T47D (cell line): ENCODE data around the gene GPRC5A.

Experiments used
- DNase-seq, 2 experiments: peaks; one replicate each; pipeline versions ENCODE4 v3.0.0 to v3.0.0-alpha.2; 2011 to 2012; ENCODE audit warnings: low read depth in 1 of 2, low spot score in 1 of 2
- JUND ChIP-seq: IDR thresholded peaks from 2 replicates; pipeline ENCODE4 v1.6.1; 2012; ENCODE audit warnings: low read depth
- in situ Hi-C: cut with HindIII; loops from 2 replicates; pipeline ENCODE4 v1.10.0; 2016; ENCODE audit warnings: low sequenced_read_pairs, low pct_unique_long_range_greater_than_20kb

GPRC5A gene

GRCh38 chr12:12925388-12925787, 34.0 kb downstream of the GPRC5A start:
- no peak for DNase-seq
- in situ Hi-C loops, result no loop called here
- TF ChIP-seq JUND, result no peak

DNA sequence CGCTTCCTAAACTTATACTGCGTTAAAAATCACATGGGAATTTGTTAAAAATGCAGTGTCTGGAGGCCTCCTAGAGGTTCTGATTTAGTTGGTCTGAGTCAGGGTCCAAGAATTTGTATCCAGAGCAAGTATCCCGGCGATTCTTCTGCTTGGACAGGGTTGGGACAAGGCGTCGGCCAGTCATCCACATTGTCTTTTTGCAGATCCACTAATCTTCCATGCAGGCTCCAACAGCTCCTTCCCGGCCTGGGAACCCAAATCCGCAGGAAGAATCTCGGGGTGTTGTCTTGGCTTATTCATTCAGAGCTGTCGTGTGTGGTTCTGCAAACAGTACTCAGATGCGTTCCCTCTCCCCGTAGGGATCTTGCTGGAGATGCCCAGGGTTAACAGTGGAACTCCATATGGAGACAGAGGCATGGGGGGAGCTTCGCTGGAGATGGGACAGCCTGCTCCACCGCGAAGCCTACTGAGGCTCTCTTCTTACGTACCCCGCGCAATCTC, 35.3 kb downstream of the GPRC5A start:
- DNase-seq, result no peak
- no peak for TF ChIP-seq JUND
- in situ Hi-C loops, result no loop called here

GRCh38 chr12:12927211-12928079, 36.1 kb downstream of the GPRC5A start:
- DNase-seq, result no peak
- in situ Hi-C loops, result no loop called here
- no peak for TF ChIP-seq JUND

GRCh38 chr12:12929696-12930095, 38.3 kb downstream of the GPRC5A start:
- DNase-seq, result no peak
- TF ChIP-seq JUND, result no peak
- in situ Hi-C loops, result no loop called here

- DNase-seq, result no peak
- TF ChIP-seq JUND, result no peak
- in situ Hi-C loops, result no loop called here
These were observed 39.4 kb downstream of the GPRC5A start for GRCh38 chr12:12930633-12931219.

GRCh38 chr12:12933742-12934141, 42.4 kb downstream of the GPRC5A start:
- TF ChIP-seq JUND, result no peak
- in situ Hi-C loops, result no loop called here
- DNase-seq, result no peak

DNA sequence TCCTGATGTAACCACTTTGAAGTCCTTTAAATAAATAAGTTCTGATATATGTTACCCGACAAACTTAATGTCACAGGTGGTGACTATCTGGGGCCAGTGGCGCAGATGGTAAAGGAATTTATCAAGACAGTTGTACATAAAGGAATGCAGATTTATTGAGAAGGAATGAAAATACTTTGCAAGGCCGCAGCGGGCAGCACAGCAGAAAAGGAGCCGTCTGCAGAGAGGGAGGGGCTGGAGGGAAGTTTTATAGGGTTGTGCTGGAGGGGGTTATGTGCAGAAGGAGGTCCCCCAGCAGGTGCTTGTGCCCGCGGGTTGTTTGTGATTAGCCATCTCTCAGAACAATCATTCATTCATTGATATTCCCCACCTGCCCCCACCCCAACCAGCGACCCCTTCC, 43.2 kb downstream of the GPRC5A start:
- TF ChIP-seq JUND, result no peak
- DNase-seq, result no peak
- in situ Hi-C loops, result no loop called here

DNA sequence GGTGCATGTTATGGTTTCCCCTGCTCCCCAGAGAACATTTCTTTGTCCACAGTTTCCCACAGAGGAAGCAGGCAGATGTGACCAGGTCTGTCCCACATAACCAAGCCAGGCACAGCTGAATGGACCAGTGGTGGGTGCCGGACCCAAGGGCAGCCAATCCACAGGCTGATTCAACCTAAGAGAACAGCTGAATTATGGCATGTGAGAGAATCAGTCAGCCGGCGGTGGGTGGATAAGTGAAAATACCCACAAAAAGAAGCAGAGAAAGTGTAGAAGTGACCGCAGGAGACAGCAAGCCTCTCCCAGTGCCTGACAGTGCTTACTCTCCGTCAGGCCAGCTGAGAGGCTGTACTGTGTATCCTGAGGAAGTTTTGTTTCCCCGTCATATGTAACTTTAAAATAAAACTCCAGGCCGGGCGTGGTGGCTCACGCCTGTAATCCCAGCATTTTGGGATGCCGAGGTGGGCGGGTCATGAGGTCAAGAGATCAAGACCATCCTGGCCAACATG, 45.7 kb downstream of the GPRC5A start:
- in situ Hi-C loops, result no loop called here
- no peak for TF ChIP-seq JUND
- no peak for DNase-seq

DNA sequence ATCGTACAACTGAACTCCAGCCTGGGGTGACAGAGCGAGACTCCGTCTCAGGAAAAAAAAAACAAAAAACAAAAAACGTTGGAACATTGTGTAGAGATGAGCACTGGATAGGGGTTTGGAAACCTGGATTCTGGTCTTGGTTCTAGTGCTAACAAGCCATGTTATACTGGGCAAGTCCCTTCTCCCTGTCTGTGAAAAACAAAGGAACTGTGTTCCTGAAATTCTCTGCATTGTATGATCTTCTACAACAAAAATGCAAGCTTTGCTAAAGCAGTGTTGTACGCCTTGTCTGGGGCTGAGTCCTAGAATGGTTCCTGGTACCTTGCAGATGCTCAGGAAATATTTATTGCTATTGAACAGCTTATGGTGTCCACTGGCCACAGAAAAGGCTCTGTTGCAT, 47.2 kb downstream of the GPRC5A start:
- in situ Hi-C loops, result no loop called here
- DNase-seq, result no peak
- no peak for TF ChIP-seq JUND

DNA sequence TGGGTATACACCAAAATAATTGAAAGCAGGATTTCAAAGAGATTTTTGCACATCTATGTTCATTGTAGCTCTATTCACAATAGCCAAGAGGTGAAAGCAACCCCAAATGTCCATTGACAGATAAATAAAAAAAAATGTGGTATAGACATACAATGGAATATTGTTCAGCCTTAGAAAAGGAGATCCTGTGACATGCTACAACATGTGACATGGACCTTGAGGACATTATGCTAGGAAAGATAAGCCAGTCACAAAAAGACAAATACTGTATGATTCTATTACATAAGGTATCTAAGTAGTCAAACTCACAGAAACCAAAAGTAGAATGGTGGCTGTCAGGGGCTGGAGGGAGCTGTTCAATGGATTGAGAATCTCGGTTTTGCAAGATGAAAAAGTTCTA, 48.5 kb downstream of the GPRC5A start:
- no peak for TF ChIP-seq JUND
- DNase-seq, result no peak
- in situ Hi-C loops, result no loop called here

GRCh38 chr12:12941450-12942350, 50.3 kb downstream of the GPRC5A start:
- in situ Hi-C loops, result no loop called here
- no peak for DNase-seq
- TF ChIP-seq JUND, result no peak

GRCh38 chr12:12943586-12944260, 52.4 kb downstream of the GPRC5A start:
- no peak for TF ChIP-seq JUND
- in situ Hi-C loops, result no loop called here
- no peak for DNase-seq
